Panc1 (cell line): Measurements from ENCODE around the gene GON7.

Source experiments
- POLR2AphosphoS5 ChIP-seq: IDR thresholded peaks from 2 replicates; pipeline ENCODE4 v1.6.1; 2012; ENCODE audit warnings: mild to moderate bottlenecking, low read depth, low read length, moderate library complexity
- SIN3A ChIP-seq: IDR thresholded peaks from 2 replicates; pipeline ENCODE4 v1.6.1; 2012; ENCODE audit warnings: low read depth, mild to moderate bottlenecking, low read length, moderate library complexity, borderline replicate concordance; ENCODE audit not compliant: insufficient read depth
- TCF7L2 ChIP-seq: IDR thresholded peaks from 2 replicates; pipeline ENCODE4 v1.6.1; 2011; ENCODE audit warnings: mild to moderate bottlenecking, low read depth, low read length, inconsistent platforms
- TF ChIP-seq, protein P1 (sequence below): fragments of 450-650 bp; IDR thresholded peaks from 2 replicates; pipeline ENCODE4 v1.5.1; 2017; ENCODE audit warnings: mild to moderate bottlenecking

DNA sequence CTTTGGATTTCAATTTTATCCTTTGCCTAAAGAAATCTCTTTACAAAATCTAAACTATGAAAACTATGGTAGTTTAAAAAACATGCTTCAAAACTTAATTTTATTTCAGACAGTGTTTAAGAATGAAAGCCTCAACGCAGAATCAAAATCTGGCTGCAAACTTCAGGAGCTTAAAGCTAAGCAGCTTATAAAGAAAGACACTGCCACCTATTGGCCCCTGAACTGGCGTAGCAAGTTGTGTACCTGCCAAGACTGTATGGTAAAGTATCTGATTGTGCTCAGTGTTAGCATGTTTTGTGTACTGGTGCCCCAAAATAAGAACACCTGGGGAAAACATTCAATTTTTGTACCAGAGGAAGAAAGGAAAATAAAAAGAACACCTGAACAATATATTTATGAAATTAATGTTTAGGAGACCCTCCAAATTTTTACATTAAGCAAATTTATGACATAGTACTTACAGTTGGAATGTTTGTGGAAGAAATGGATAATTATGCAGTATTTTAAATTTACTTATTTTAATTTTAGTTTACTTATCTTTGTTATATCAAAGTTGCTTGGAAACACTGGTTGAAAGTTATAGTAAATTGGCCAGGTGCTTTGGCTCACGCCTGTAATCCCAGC, 12.3 kb upstream of the GON7 start:
- TF ChIP-seq, protein P1, sequence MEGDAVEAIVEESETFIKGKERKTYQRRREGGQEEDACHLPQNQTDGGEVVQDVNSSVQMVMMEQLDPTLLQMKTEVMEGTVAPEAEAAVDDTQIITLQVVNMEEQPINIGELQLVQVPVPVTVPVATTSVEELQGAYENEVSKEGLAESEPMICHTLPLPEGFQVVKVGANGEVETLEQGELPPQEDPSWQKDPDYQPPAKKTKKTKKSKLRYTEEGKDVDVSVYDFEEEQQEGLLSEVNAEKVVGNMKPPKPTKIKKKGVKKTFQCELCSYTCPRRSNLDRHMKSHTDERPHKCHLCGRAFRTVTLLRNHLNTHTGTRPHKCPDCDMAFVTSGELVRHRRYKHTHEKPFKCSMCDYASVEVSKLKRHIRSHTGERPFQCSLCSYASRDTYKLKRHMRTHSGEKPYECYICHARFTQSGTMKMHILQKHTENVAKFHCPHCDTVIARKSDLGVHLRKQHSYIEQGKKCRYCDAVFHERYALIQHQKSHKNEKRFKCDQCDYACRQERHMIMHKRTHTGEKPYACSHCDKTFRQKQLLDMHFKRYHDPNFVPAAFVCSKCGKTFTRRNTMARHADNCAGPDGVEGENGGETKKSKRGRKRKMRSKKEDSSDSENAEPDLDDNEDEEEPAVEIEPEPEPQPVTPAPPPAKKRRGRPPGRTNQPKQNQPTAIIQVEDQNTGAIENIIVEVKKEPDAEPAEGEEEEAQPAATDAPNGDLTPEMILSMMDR = peak; percentile 73
- TF ChIP-seq SIN3A (no peak), TCF7L2 (no peak), POLR2AphosphoS5 (no peak)
